GM18505 (cell line): ENCODE measurements around the gene MRO.

ENCODE experiments used
- ATAC-seq: cut with Tn5 transposase; IDR thresholded peaks from one replicate; pipeline ENCODE4 v1.9.1; 2021; ENCODE audit not compliant: unreplicated experiment
- POLR2A ChIP-seq: IDR thresholded peaks from 4 replicates; pipeline ENCODE4 v1.6.1; 2011; ENCODE audit warnings: borderline replicate concordance; ENCODE audit not compliant: insufficient read depth, insufficient read length; ENCODE audit errors: extremely low read depth

Gene MRO

DNA sequence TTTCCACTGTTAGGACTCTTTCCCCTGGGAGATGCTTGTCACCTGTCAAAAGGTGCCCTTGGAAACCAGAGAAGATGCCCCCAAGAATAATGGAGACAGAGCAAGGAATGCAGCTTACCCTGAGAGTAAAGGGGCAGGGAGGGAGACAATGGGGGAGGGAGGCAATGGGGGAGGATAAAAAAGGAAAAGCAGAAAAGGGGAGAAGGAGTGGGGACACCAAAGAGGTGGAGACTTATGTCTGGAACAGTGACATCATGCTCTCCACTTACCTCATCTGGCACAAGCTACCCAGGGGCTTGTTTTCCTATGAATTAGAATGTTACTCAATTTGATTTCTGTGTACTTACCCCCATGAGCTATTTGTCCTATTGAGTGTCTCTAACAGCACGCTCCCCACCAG is 67.9 kb downstream of the MRO start:
- TF ChIP-seq POLR2A: no peak
- ATAC-seq: no peak

DNA sequence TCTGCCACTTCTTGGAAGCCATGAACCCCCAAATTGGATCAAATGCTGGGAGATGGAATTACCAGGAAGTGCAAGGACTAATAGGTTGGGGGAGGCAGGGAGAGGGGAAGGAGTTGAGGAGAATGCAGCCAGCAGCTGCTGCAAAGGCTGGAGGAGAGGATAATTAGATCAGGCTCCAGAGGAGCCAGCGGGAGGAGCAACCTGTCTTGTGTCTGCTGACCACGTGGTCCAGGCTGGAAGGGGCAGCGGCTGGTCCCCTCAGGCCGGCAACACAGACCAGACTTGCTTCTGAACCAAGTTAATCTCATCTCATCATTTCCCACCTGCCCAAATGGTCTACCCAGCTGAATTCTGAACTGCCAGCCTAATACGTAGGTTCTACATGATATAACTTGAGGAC is 68.3 kb downstream of the MRO start:
- no peak for TF ChIP-seq POLR2A
- ATAC-seq: no peak

- no peak for ATAC-seq
- TF ChIP-seq POLR2A: no peak
These were observed 69.3 kb downstream of the MRO start for GRCh38 chr18:50750546-50750945.

- no peak for TF ChIP-seq POLR2A
- no peak for ATAC-seq
These were observed 69.9 kb downstream of the MRO start for GRCh38 chr18:50749945-50750344.

DNA sequence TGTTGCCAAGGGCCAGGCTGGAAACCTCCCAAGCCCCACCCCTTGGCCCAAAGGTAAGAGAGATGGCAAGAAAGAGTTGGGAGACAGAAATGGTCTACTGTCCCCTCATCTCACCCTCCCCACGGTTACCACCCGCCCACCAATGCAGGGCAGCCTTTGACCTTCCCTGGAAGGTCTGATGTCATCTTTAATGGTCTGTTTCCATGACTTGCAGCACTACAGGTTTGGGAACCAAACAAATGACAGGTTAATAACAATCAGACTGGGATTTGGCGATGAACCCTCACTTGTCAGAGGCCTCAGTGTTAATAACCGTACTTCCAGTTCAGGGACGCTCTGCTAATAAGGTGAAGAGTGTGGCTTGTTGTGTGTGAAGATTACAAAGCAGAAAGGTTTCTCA is 70.4 kb downstream of the MRO start:
- no peak for TF ChIP-seq POLR2A
- no peak for ATAC-seq

- no peak for ATAC-seq
- no peak for TF ChIP-seq POLR2A
These were observed 71.3 kb downstream of the MRO start for GRCh38 chr18:50748243-50749229.

DNA sequence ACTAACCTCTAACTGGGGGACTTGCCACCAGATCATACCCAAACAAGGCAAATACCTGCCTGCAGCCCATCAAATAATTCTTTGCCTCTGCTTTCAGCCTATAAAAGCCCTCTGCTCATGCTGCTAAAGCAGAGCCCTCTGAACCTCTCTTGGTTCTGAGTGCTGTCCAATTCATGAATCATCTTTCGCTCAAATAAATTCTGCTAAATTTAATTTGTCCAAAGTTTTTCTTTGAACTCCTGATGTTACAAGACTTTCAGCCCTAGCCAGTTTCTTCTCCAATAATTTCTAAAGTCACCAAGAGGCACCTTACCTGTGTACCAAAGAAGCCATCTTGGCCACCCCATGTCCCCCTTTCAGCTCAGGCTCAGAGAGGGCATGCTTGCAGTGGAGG is 72.0 kb downstream of the MRO start:
- no peak for ATAC-seq
- no peak for TF ChIP-seq POLR2A

GRCh38 chr18:50745945-50746344 is 73.9 kb downstream of the MRO start:
- TF ChIP-seq POLR2A: no peak
- no peak for ATAC-seq
